Spleen (tissue), 11 donors: ENCODE measurements around the gene SH3BP4. TPM values are rescaled to one million over a fixed set of nuclear protein-coding genes. Genes with fewer than 3 reads are reported as not detected.

Experiments
- DNase-seq: peaks from one replicate; pipeline ENCODE4 v3.0.0-alpha.2; 2020
- H3K27ac ChIP-seq, 8 donors: fragments of 200-600 bp; sonication (generic) in 7 of 8; 1 replicate in 4 of 8; 2 replicates in 4 of 8; pipeline versions ENCODE4 v1.5.0 to v1.8.0; 2016 to 2021; ENCODE audit warnings: inconsistent platforms in 4 of 8, mild to moderate bottlenecking in 4 of 8, moderate library complexity in 1 of 8
- H3K27me3 ChIP-seq, 7 donors: fragments of 200-600 bp; sonication (generic) in 6 of 7; replicated peaks in 1 of 7; 1 replicate in 4 of 7; 2 replicates in 3 of 7; pipeline versions ENCODE4 v1.5.0 to v1.8.0; 2016 to 2021; ENCODE audit warnings: inconsistent platforms in 3 of 7, mild to moderate bottlenecking in 1 of 7
- H3K36me3 ChIP-seq, 6 donors: fragments of 200-600 bp; sonication (generic) in 5 of 6; 1 replicate in 4 of 6; 2 replicates in 2 of 6; pipeline versions ENCODE4 v1.5.0 to v1.8.0; 2016 to 2021; ENCODE audit warnings: inconsistent platforms in 2 of 6
- H3K4me1 ChIP-seq, 6 donors: fragments of 200-600 bp; sonication (generic) in 5 of 6; 1 replicate in 3 of 6; 2 replicates in 3 of 6; pipeline versions ENCODE4 v1.5.0 to v1.8.0; 2016 to 2021; ENCODE audit warnings: inconsistent platforms in 3 of 6
- H3K4me3 ChIP-seq, 8 donors: fragments of 200-600 bp; sonication (generic) in 7 of 8; 1 replicate in 4 of 8; 2 replicates in 4 of 8; pipeline versions ENCODE4 v1.5.0 to v1.8.0; 2016 to 2021; ENCODE audit warnings: inconsistent platforms in 4 of 8, mild to moderate bottlenecking in 4 of 8, moderate library complexity in 2 of 8
- H3K9me3 ChIP-seq, 8 donors: fragments of 200-600 bp; sonication (generic) in 7 of 8; 1 replicate in 4 of 8; 2 replicates in 4 of 8; pipeline versions ENCODE4 v1.5.0 to v1.8.0; 2016 to 2021; ENCODE audit warnings: inconsistent platforms in 4 of 8
- POLR2A ChIP-seq, 3 donors: fragments of 450-650 bp; IDR thresholded peaks; one replicate each; pipeline ENCODE4 v1.5.1; 2017; ENCODE audit warnings: antibody characterized with exemption in 3 of 3, mild to moderate bottlenecking in 1 of 3
- POLR2AphosphoS5 ChIP-seq, 3 donors: sonication (generic); formaldehyde crosslinking; IDR thresholded peaks; one replicate each; pipeline ENCODE4 v1.5.1; 2017; ENCODE audit warnings: antibody characterized with exemption in 3 of 3
- WGBS, 5 donors: extraction: QIAGEN DNeasy Blood & Tissue Kit in 3 of 5; methylation state at CpG; one replicate each; pipeline versions ENCODE4 v1.1.5 to v1.1.7; 2013 to 2018; 5-methylcytosine and 5-hydroxymethylcytosine counted together
- intact Hi-C: fragments of 100-400 bp; cut with DNase I; formaldehyde crosslinking; loops from one replicate; pipeline ENCODE4 v1.15.0; 2023; ENCODE audit warnings: low total_unique reads
- polyA plus RNA-seq, 3 donors: library from polyadenylated mRNA; stranded (reverse); fragments of 200-250 nt; gene quantifications; one replicate each; pipeline ENCODE4 v1.2.1, GENCODE V29; 2013
- total RNA-seq, 7 donors: library from RNA; depleted of rRNA in 3 of 7; stranded (reverse); fragments of >200 nt in 3 of 7; fragmentation: NEBNext Ultra II Directional in 4 of 7; extraction: Animal tissue kit (Norgen Biotek cat#: 25700) in 4 of 7; gene quantifications; one replicate each; pipeline versions ENCODE4 v1.1.0 to v1.2.1, GENCODE V29; 2016 to 2021
- TF ChIP-seq, protein P1 (sequence below), 11 experiments: fragments of 200-600 bp in 7 of 11; fragments of 450-650 bp in 4 of 11; sonication (generic) in 4 of 11; IDR thresholded peaks in 8 of 11; conservative IDR thresholded peaks in 3 of 11; 1 replicate in 7 of 11; 2 replicates in 4 of 11; pipeline versions ENCODE4 v1.4.0 to v1.8.0; 2016 to 2021; ENCODE audit warnings: antibody characterized with exemption in 11 of 11, inconsistent platforms in 4 of 11, mild to moderate bottlenecking in 1 of 11
- donor health status: healthy with polysubstance abuse.
- donor health status: DM: no; HTN: no; CAD: no; lungs with moderate emphysema.
- donor health status: DM: no; HTN: no; CAD: no.
- donor health status: Bipolar disorder and iron deficiency.
- donor health status: healthy.
- donor health status: DM: no; HTN: no; CAD: no.
- donor health status: DM: yes; HTN: yes; CAD: no.

The SH3BP4 gene
- total and polyA plus RNA-seq, 10 donors: 2.3 to 21.0 (median 12.4) TPM

DNA sequence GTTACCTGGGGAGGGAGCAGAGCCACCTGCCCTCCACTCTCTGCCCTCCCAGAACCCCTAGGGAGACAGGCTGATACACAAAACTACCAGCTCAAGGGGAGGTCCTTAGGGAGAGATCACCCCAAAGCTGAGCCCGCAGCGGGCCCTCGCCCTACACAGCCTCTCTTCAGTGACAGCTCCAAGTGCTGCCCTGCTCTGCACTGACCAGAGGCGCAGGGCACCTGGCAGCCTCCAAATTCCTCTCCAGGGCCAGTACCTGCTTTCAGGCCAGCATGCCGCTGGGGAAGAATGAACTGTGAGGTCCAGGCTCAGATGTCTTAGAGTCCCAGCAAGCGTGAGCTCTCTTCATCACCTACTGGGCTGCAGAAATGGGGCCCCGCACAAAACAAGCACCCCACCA, 11.3 kb upstream of the SH3BP4 start:
- peaks cover 0 to 25% (median 0%) of the 10 kb centered on the region in 7 donors for H3K27me3 ChIP-seq
- WGBS, 5 donors: 88 to 98% (median 92%) methylated on average over 7 of the region's 7 CpGs
- TF ChIP-seq, protein P1, sequence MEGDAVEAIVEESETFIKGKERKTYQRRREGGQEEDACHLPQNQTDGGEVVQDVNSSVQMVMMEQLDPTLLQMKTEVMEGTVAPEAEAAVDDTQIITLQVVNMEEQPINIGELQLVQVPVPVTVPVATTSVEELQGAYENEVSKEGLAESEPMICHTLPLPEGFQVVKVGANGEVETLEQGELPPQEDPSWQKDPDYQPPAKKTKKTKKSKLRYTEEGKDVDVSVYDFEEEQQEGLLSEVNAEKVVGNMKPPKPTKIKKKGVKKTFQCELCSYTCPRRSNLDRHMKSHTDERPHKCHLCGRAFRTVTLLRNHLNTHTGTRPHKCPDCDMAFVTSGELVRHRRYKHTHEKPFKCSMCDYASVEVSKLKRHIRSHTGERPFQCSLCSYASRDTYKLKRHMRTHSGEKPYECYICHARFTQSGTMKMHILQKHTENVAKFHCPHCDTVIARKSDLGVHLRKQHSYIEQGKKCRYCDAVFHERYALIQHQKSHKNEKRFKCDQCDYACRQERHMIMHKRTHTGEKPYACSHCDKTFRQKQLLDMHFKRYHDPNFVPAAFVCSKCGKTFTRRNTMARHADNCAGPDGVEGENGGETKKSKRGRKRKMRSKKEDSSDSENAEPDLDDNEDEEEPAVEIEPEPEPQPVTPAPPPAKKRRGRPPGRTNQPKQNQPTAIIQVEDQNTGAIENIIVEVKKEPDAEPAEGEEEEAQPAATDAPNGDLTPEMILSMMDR (IDR thresholded peaks at IDR 0.05 in 8 of 11, conservative IDR thresholded peaks at IDR 0.05 in 3 of 11): no peak
- TF ChIP-seq POLR2AphosphoS5 (IDR thresholded peaks at IDR 0.05) (no peak), POLR2A (IDR thresholded peaks at IDR 0.05) (no peak)
- H3K4me3 ChIP-seq: no peak overlapping the region
- intact Hi-C loops: no loop called here
- peaks cover 0 to 10% (median 2%) of the 10 kb centered on the region in 8 donors for H3K9me3 ChIP-seq
- DNase-seq: no peak
- H3K27ac ChIP-seq: no peak overlapping the region
- no peaks in the 10 kb centered on the region for H3K4me1 ChIP-seq
- no peaks in the 10 kb centered on the region for H3K36me3 ChIP-seq

DNA sequence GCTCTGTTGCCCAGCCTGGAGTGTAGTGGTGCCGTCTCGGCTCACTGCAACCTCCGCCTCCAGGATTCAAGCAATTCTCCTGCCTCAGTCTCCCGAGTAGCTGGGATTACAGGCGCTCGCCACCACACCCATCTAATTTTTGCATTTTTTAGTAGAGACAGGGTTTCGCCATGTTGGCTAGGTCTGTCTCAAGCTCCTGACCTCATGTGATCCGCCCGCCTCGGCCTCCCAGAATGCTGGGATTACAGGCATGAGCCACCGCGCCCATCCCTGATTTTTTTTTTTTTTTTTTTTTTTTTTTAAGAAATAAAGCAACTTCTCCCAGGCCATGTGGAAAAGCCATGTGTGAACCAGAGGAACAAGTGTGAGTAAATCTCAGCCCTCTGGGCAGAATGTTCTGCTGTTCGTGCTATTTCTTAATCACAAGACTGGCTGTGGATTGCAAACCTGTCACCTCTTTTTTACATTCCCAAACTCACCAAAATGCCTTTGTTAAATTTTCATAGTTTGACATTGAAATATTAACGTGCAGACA, 6.4 kb upstream of the SH3BP4 start:
- WGBS, 5 donors: 86 to 88% (median 87%) methylated on average over 14 of the region's 14 CpGs
- Histone ChIP-seq H3K27ac (no peak overlapping the region), H3K27me3 (peaks cover 0 to 45% (median 2%) of the 10 kb centered on the region in 7 donors), H3K36me3 (no peaks in the 10 kb centered on the region), H3K9me3 (peaks cover 0 to 10% (median 2%) of the 10 kb centered on the region in 8 donors), H3K4me3 (no peak overlapping the region), H3K4me1 (peaks cover 0 to under 1% (median 0%) of the 10 kb centered on the region in 6 donors)
- TF ChIP-seq POLR2AphosphoS5 (IDR thresholded peaks at IDR 0.05) (no peak), POLR2A (IDR thresholded peaks at IDR 0.05) (no peak)
- TF ChIP-seq, protein P1 (IDR thresholded peaks at IDR 0.05 in 8 of 11, conservative IDR thresholded peaks at IDR 0.05 in 3 of 11): no peak
- intact Hi-C loops: no loop called here
- DNase-seq: no peak

DNA sequence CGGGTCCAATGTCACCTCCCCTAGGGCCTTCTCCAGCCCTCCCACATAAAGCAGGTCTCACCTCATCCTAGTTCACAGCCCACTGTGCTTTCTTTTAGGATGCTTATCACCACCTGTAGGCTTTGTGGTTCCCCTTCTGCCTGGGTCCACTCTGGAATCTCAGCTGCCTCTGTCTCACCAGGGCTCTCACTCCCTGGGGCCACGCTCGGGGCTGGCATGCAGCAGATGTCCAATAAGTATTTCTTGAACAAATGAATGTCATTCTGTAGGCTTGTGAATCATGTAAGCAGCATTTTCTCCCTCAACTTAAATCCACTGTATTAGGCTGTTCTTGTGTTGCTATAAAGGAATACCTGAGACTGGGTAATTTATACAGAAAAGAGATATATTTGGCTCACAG, 4.3 kb upstream of the SH3BP4 start:
- peaks cover 0 to 10% (median 2%) of the 10 kb centered on the region in 8 donors for H3K9me3 ChIP-seq
- TF ChIP-seq, protein P1 (IDR thresholded peaks at IDR 0.05 in 8 of 11, conservative IDR thresholded peaks at IDR 0.05 in 3 of 11): no peak
- TF ChIP-seq POLR2AphosphoS5 (IDR thresholded peaks at IDR 0.05) (no peak), POLR2A (IDR thresholded peaks at IDR 0.05) (no peak)
- peaks cover 0 to 18% (median 11%) of the 10 kb centered on the region in 6 donors for H3K4me1 ChIP-seq
- H3K27ac ChIP-seq: no peak overlapping the region
- H3K4me3 ChIP-seq: no peak overlapping the region
- H3K36me3 ChIP-seq: no peaks in the 10 kb centered on the region
- 84 to 97% (median 89%) methylated on average over 3 of the region's 3 CpGs for WGBS, 5 donors
- DNase-seq: no peak
- intact Hi-C loops: no loop called here
- H3K27me3 ChIP-seq: peaks cover 0 to 57% (median 19%) of the 10 kb centered on the region in 7 donors

DNA sequence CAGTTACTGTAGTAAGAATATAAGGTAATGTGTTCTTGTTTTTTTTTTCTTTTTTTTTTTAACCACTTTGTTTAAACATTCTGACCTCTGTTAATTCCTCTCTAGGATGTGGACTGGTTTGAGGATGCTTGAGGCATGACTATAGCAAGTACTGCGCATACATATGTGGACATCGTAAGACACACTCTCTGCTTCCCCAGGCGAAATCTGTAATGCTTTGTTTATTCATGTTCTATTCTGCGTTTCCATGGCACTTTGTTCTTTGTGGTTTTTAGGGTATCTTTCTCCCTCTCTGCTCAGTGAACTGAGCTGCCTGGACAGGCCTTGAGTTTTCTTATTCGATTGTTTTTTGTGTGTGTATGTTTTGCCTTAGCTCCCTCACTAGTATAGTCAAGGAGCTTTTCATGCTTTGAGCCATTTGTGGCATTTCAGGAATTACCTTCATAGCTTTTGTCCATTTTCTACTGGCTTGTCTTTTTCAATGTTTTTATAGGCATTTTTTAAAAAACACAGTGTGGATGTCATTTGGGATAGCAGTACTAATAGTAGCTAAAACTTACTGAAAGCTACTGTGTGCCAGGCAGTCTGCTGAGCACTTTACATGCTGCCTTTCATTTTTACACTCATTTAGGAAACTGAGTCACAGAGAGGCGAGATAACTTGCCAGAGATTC, 1.9 kb upstream of the SH3BP4 start:
- WGBS, 5 donors: 79 to 85% (median 84%) methylated on average over 6 of the region's 6 CpGs
- no peak for DNase-seq

More for the DNA sequence above, 1.9 kb upstream of the SH3BP4 start:
- Histone ChIP-seq H3K4me3 (no peak overlapping the region), H3K36me3 (no peaks in the 10 kb centered on the region), H3K9me3 (no peaks in the 10 kb centered on the region), H3K27ac (no peak overlapping the region), H3K27me3 (peaks cover 0 to 81% (median 27%) of the 10 kb centered on the region in 7 donors), H3K4me1 (peaks cover 3 to 42% (median 24%) of the 10 kb centered on the region in 6 donors)
- TF ChIP-seq POLR2A (IDR thresholded peaks at IDR 0.05): no peak
- TF ChIP-seq, protein P1 (IDR thresholded peaks at IDR 0.05 in 8 of 11, conservative IDR thresholded peaks at IDR 0.05 in 3 of 11): no peak
- intact Hi-C loops: no loop called here
